Gastrocnemius medialis (tissue), 4 donors: ENCODE data around the gene AGAP1. TPM values are rescaled to one million over a fixed set of nuclear protein-coding genes. Genes with fewer than 3 reads are reported as not detected.

Source experiments
- ATAC-seq, 2 donors: fragments of 150-250 bp; one replicate each; pipeline ENCODE4 v1.9.1; 2016
- DNase-seq, 2 donors: peaks; one replicate each; pipeline ENCODE4 v3.0.0-alpha.2; 2019
- H3K27ac ChIP-seq, 4 donors: fragments of 200-600 bp; sonication (generic); 1 replicate in 1 of 4; 2 replicates in 3 of 4; pipeline ENCODE4 v1.5.1; 2016 to 2018; ENCODE audit warnings: mild to moderate bottlenecking in 2 of 4, moderate library complexity in 1 of 4
- H3K27me3 ChIP-seq, 3 donors: fragments of 200-600 bp; sonication (generic) in 2 of 3; 1 replicate in 1 of 3; 2 replicates in 2 of 3; pipeline versions ENCODE4 v1.5.1 to v1.6.0; 2016 to 2019; ENCODE audit warnings: mild to moderate bottlenecking in 1 of 3, moderate library complexity in 1 of 3
- H3K36me3 ChIP-seq, 2 donors: fragments of 200-600 bp; sonication (generic) in 1 of 2; one replicate each; pipeline ENCODE4 v1.5.1; 2017 to 2018
- H3K4me1 ChIP-seq, 2 donors: fragments of 200-600 bp; sonication (generic) in 1 of 2; one replicate each; pipeline ENCODE4 v1.5.1; 2016 to 2017; ENCODE audit warnings: mild to moderate bottlenecking in 2 of 2
- H3K4me3 ChIP-seq, 4 donors: fragments of 200-600 bp; sonication (generic) in 3 of 4; 1 replicate in 1 of 4; 2 replicates in 3 of 4; pipeline ENCODE4 v1.5.1; 2016 to 2019; ENCODE audit warnings: mild to moderate bottlenecking in 2 of 4
- H3K9me3 ChIP-seq, 3 donors: fragments of 200-600 bp; sonication (generic) in 2 of 3; 1 replicate in 1 of 3; 2 replicates in 2 of 3; pipeline ENCODE4 v1.5.1; 2016 to 2019
- CTCF ChIP-seq, 5 experiments: fragments of 450-650 bp in 3 of 5; fragments of 200-600 bp in 2 of 5; sonication (generic) in 2 of 5; IDR thresholded peaks in 4 of 5; conservative IDR thresholded peaks in 1 of 5; 1 replicate in 4 of 5; 2 replicates in 1 of 5; pipeline ENCODE4 v1.5.1; 2016 to 2019; ENCODE audit warnings: antibody characterized with exemption in 5 of 5, mild to moderate bottlenecking in 3 of 5, moderate library complexity in 3 of 5
- POLR2A ChIP-seq, 2 donors: fragments of 450-650 bp; IDR thresholded peaks; one replicate each; pipeline ENCODE4 v1.6.1; 2017; ENCODE audit warnings: antibody characterized with exemption in 2 of 2, mild to moderate bottlenecking in 2 of 2, moderate library complexity in 2 of 2
- in situ Hi-C, 4 donors: fragments of 200-750 bp; cut with MboI; loops; one replicate each; pipeline versions ENCODE4 v1.15.0 to v1.8.0; 2017; ENCODE audit warnings: low sequenced_read_pairs in 4 of 4
- intact Hi-C: fragments of 100-400 bp; cut with DNase I; formaldehyde crosslinking; loops from one replicate; pipeline ENCODE4 v1.15.1; 2023; ENCODE audit warnings: low total_unique reads
- total RNA-seq, 4 donors: library from RNA; depleted of rRNA; stranded (reverse); fragments of >200 nt; gene quantifications; one replicate each; pipeline versions ENCODE4 v1.1.0 to v1.2.3, GENCODE V29; 2016

Gene AGAP1
- total RNA-seq, 4 donors from 2014 or later: 8.5 to 26.8 (median 14.4) TPM

DNA sequence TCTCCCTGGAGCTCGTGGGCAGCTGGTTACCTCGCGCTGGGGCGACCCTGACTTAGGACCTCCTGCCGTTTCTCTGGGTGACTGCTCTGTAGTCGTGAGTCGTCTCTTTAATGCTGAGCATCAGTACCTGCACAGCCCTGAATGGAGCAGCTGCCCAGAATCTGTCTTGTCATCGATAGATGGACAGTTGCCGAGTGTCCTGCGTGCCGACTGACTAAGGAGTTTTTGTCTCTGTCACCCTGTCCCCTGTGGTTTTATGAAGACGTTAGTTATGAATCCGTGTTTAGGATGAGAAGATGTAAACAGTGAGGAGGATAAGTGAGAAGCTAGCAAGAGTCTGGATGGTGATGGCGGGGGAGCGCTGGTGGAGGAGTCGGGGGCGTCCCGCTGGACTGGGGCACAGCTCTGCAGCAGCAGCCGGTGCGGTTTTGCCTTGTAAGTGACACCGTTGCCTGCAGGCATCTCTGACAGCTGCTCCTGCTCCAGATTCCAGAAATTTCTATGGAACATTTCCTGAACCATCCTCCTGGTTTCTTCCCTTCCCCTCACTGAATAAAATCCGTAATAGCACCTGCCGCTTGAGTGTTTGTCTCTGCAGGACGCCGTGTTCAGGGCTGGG, 13.3 kb downstream of the AGAP1 start:
- in situ Hi-C loops (no loop called here), intact Hi-C loops (no loop called here)
- DNase-seq: no peak
- Histone ChIP-seq H3K9me3 (no peaks in the 10 kb centered on the region), H3K4me3 (peak overlapping the region in 2 of 4 donors; percentile 5 to 29), H3K4me1 (peaks cover 32 to 33% of the 10 kb centered on the region in 2 donors), H3K27ac (peak overlapping the region in 2 of 4 donors; percentile 15 to 33), H3K27me3 (no peaks in the 10 kb centered on the region), H3K36me3 (no peaks in the 10 kb centered on the region)
- no peak for TF ChIP-seq POLR2A (IDR thresholded peaks at IDR 0.05)
- TF ChIP-seq CTCF (IDR thresholded peaks at IDR 0.05 in 4 of 5, conservative IDR thresholded peaks at IDR 0.05 in 1 of 5): no peak
- ATAC-seq: peak; percentile 24 to 59

- DNase-seq: no peak
- no peaks in the 10 kb centered on the region for H3K36me3 ChIP-seq
- no peak overlapping the region for H3K4me3 ChIP-seq
- no peak for TF ChIP-seq CTCF (IDR thresholded peaks at IDR 0.05 in 4 of 5, conservative IDR thresholded peaks at IDR 0.05 in 1 of 5)
- no peak for TF ChIP-seq POLR2A (IDR thresholded peaks at IDR 0.05)
- no peak for ATAC-seq
- no peak overlapping the region for H3K27ac ChIP-seq
- no peaks in the 10 kb centered on the region for H3K9me3 ChIP-seq
- no peaks in the 10 kb centered on the region for H3K27me3 ChIP-seq
- intact Hi-C loops: no loop called here
- peaks cover 26 to 30% of the 10 kb centered on the region in 2 donors for H3K4me1 ChIP-seq
- in situ Hi-C loops: no loop called here
These were observed 14.1 kb downstream of the AGAP1 start for GRCh38 chr2:235507928-235508327.

GRCh38 chr2:235508371-235509160, 14.7 kb downstream of the AGAP1 start:
- H3K4me1 ChIP-seq: peaks cover 24 to 32% of the 10 kb centered on the region in 2 donors
- DNase-seq (no peak), ATAC-seq (no peak)
- TF ChIP-seq CTCF (IDR thresholded peaks at IDR 0.05 in 4 of 5, conservative IDR thresholded peaks at IDR 0.05 in 1 of 5): no peak
- TF ChIP-seq POLR2A (IDR thresholded peaks at IDR 0.05): no peak
- in situ Hi-C loops (no loop called here), intact Hi-C loops (no loop called here)
- no peak overlapping the region for H3K4me3 ChIP-seq
- no peak overlapping the region for H3K27ac ChIP-seq
- no peaks in the 10 kb centered on the region for H3K36me3 ChIP-seq
- no peaks in the 10 kb centered on the region for H3K27me3 ChIP-seq
- no peaks in the 10 kb centered on the region for H3K9me3 ChIP-seq

DNA sequence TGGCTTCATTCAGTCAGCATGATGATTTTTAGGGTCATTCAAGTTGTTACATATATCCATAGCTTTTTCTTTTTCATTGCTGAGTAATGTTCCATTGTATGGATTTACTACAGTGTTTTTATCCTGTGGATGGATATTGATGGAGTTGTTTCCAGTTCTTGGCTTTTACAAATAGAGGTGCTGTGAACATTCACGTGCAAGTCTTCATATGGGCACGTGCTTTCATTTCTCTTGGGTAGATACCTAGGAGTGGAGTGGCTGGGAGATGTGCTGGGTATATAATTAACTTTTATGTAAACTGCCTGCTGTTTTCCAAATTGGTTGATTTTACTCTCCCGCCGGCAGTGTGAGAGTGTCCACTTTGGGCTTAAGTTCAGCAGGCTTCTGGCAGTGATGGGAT, 16.5 kb downstream of the AGAP1 start:
- intact Hi-C loops: no loop called here
- in situ Hi-C loops: no loop called here
- Histone ChIP-seq H3K36me3 (no peaks in the 10 kb centered on the region), H3K27ac (no peak overlapping the region), H3K9me3 (no peaks in the 10 kb centered on the region), H3K4me3 (no peak overlapping the region), H3K27me3 (no peaks in the 10 kb centered on the region), H3K4me1 (peaks cover 22 to 42% of the 10 kb centered on the region in 2 donors)
- ATAC-seq (no peak), DNase-seq (no peak)
- TF ChIP-seq POLR2A (IDR thresholded peaks at IDR 0.05) (no peak), CTCF (IDR thresholded peaks at IDR 0.05 in 4 of 5, conservative IDR thresholded peaks at IDR 0.05 in 1 of 5) (no peak)
